Stomach smooth muscle (tissue), 2 donors: ENCODE measurements around the gene FURIN.

Experiments used
- H3K27ac ChIP-seq: one replicate; pipeline ENCODE4 v1.7.0; 2013; ENCODE audit warnings: mild to moderate bottlenecking, low read length, inconsistent platforms
- H3K27me3 ChIP-seq, 2 donors: one replicate each; pipeline ENCODE4 v1.7.0; 2013; ENCODE audit warnings: low read length in 2 of 2; ENCODE audit not compliant: insufficient read depth in 2 of 2, control insufficient read depth in 1 of 2
- H3K36me3 ChIP-seq, 2 donors: one replicate each; pipeline ENCODE4 v1.7.0; 2013; ENCODE audit warnings: low read length in 2 of 2; ENCODE audit not compliant: control insufficient read depth in 2 of 2, insufficient read depth in 2 of 2
- H3K4me1 ChIP-seq: one replicate; pipeline ENCODE4 v1.7.0; 2013; ENCODE audit warnings: low read length; ENCODE audit not compliant: control insufficient read depth, insufficient read depth
- H3K4me3 ChIP-seq, 2 donors: one replicate each; pipeline ENCODE4 v1.7.0; 2013; ENCODE audit warnings: low read length in 2 of 2
- H3K9ac ChIP-seq, 2 donors: one replicate each; pipeline ENCODE4 v1.7.0; 2013; ENCODE audit warnings: low read length in 2 of 2, mild to moderate bottlenecking in 1 of 2
- H3K9me3 ChIP-seq, 2 donors: one replicate each; pipeline ENCODE4 v1.7.0; 2013; ENCODE audit warnings: low read length in 2 of 2; ENCODE audit not compliant: control insufficient read depth in 2 of 2
- donor health status: healthy.
- donor health status: Pancreatic carcinoma.

Gene FURIN

DNA sequence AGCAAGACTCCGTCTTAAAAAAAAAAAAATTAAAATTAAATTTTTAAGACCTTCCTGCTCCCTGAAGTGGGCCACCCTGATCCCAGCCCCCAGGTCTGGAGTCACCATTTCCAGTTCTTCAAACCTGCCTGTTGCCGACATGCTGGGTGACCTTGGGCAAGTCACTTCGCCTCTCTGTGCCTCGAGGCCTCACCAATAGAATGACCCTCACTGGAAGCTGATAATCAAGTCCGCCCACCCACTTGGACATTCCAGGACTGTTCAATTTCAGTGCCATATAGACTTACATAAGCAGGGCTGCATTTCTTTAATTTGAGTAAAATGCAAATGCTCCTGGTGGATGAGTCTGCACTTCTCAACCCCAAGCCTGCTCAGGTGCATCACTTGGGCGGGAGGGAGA is 39.3 kb upstream of the FURIN start:
- H3K36me3 ChIP-seq, result no peaks in the 10 kb centered on the region
- no peaks in the 10 kb centered on the region for H3K27me3 ChIP-seq
- no peak overlapping the region for H3K9ac ChIP-seq
- no peaks in the 10 kb centered on the region for H3K9me3 ChIP-seq
- H3K4me3 ChIP-seq, result no peak overlapping the region
- H3K27ac ChIP-seq, result no peak overlapping the region
- no peaks in the 10 kb centered on the region for H3K4me1 ChIP-seq

DNA sequence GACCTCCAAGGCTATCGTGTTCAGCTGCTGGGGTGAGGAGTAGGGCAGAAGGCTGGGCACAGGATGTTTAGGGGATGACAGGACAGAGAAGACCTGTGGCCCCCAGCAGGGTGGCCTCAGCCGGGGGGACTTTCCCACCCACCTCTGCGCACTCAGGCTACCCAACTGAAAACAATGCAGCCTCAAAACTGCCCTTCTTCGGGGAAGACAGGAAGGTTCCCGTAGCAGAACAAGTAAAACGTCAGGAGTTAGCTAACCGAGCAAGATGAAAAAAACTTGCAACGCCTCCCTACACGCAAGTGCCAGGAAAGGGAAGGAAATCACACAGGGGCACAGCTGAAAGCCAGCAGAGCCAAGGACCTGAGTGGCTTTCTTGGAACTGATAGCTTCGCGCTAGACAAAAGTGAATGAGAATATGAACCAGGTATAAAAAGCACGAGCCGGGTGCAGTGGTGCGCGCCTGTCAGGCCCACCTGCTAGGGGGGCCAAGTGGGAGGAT is 38.4 kb upstream of the FURIN start:
- Histone ChIP-seq H3K4me1 (no peaks in the 10 kb centered on the region), H3K9ac (no peak overlapping the region), H3K27me3 (no peaks in the 10 kb centered on the region), H3K36me3 (no peaks in the 10 kb centered on the region), H3K9me3 (no peaks in the 10 kb centered on the region), H3K4me3 (no peak overlapping the region), H3K27ac (no peak overlapping the region)

DNA sequence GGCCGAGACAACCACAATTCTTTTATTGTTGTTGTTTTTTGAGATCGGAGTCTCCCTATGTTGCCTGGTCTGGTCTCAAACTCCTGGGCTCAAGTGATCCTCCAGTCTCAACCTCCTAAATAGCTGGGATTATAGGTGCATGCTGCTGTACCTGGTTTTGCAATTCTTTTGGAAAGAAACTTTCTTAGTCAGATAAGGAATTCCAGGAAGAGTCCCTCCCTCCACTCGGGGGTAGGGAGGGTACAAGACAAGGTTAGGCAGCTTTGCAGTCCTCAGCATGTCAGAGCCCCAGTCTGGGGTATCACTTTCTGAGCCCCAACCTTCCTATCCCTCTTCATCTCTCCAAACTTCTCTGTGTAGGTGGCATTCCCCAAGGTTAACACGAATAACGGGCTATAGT is 33.8 kb upstream of the FURIN start:
- no peak overlapping the region for H3K9ac ChIP-seq
- no peak overlapping the region for H3K4me3 ChIP-seq
- no peak overlapping the region for H3K27ac ChIP-seq
- H3K27me3 ChIP-seq, result no peaks in the 10 kb centered on the region
- no peaks in the 10 kb centered on the region for H3K9me3 ChIP-seq
- H3K36me3 ChIP-seq, result no peaks in the 10 kb centered on the region
- H3K4me1 ChIP-seq, result no peaks in the 10 kb centered on the region

DNA sequence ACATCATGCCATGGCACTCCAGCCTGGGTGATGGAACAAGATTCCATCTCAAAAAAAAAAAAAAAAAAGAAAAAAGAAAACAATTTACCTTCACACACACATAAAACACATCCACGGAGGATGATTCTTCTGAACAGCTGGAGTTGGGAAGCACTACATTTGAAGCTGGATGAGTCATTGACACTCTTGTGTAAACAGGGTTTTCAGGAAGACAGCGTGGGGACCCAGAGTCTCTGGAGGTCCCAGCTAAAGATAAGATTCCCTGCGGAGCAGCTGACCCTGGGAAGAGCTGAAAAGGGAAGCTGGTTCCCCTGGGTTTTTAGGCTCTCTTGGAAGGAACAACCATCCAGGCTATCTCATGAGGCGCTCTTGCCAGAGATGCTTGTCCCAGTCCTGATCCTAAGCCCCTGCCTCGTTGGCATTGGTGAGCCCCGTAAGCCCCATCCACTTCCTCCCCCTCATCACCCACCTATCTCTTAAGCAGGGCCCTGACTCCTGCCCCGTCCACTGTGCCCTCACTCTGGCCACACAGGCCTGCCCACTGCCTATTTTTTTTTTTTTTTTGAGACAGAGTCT is 32.0 kb upstream of the FURIN start:
- H3K9me3 ChIP-seq, result no peaks in the 10 kb centered on the region
- H3K27ac ChIP-seq, result no peak overlapping the region
- H3K27me3 ChIP-seq, result no peaks in the 10 kb centered on the region
- H3K9ac ChIP-seq, result no peak overlapping the region
- no peaks in the 10 kb centered on the region for H3K36me3 ChIP-seq
- H3K4me3 ChIP-seq, result no peak overlapping the region
- no peaks in the 10 kb centered on the region for H3K4me1 ChIP-seq

DNA sequence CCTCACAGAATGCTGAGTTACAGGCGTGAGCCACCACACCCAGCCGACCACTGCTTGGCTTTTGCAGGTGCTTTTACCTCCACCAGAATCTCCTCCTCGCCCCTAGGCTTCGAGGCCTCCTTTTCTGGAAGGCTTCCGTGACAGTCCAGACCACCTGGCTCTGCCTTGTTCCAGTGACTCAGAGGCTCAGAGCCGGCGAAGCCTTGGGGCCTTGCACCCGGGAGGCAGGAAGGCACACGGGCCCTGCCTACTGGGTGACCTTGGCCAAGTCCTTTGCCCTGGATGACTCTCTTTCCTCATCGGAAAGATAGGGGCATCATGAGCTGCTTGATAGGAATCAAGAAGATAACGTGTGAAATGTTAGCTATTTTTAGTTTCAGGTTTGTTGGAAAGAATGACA is 31.3 kb upstream of the FURIN start:
- H3K27ac ChIP-seq, result no peak overlapping the region
- no peaks in the 10 kb centered on the region for H3K36me3 ChIP-seq
- no peak overlapping the region for H3K9ac ChIP-seq
- H3K27me3 ChIP-seq, result no peaks in the 10 kb centered on the region
- no peaks in the 10 kb centered on the region for H3K4me1 ChIP-seq
- no peak overlapping the region for H3K4me3 ChIP-seq
- no peaks in the 10 kb centered on the region for H3K9me3 ChIP-seq

DNA sequence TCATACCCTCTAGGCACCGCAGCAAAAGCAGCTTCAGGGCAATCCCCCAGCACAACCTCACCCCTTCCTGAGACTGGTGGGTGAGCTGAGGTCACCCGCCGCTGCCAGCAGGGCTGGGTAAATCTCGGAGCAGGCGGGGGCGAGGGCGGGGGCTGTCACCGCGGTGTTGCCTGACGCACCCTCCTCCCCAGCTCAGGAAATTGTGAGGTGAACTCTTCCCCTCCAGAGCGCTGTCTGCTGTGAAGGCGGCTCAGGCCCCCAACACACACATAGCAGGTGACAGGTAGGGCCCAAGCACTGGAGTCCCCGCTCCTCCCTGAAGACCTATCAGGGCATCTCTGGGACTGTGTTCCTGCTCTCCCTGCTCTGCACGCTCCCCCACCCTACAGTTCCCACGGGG is 30.2 kb upstream of the FURIN start:
- H3K9me3 ChIP-seq, result no peaks in the 10 kb centered on the region
- no peaks in the 10 kb centered on the region for H3K27me3 ChIP-seq
- H3K4me3 ChIP-seq, result no peak overlapping the region
- H3K36me3 ChIP-seq, result no peaks in the 10 kb centered on the region
- no peak overlapping the region for H3K9ac ChIP-seq
- no peak overlapping the region for H3K27ac ChIP-seq
- H3K4me1 ChIP-seq, result no peaks in the 10 kb centered on the region

DNA sequence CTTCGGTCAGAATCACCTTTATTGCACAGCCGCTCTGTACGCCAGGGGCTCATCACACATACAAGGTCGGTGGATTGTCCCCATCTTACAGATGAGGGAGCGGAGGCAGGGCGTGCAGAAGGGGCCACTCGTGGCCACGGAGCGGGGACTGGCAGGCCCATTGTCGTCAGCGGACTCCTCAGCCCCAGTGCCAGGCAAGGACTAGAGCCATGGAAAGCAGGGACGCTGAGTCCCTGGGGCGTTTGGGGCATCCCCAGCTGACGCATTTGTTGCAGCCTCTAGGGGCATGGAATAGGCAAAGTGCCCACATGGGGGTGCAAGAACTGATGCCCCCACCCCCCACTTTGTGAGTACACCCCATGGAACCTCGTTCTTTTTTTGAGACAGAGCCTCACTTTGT is 29.8 kb upstream of the FURIN start:
- Histone ChIP-seq H3K4me1 (no peaks in the 10 kb centered on the region), H3K27ac (no peak overlapping the region)

DNA sequence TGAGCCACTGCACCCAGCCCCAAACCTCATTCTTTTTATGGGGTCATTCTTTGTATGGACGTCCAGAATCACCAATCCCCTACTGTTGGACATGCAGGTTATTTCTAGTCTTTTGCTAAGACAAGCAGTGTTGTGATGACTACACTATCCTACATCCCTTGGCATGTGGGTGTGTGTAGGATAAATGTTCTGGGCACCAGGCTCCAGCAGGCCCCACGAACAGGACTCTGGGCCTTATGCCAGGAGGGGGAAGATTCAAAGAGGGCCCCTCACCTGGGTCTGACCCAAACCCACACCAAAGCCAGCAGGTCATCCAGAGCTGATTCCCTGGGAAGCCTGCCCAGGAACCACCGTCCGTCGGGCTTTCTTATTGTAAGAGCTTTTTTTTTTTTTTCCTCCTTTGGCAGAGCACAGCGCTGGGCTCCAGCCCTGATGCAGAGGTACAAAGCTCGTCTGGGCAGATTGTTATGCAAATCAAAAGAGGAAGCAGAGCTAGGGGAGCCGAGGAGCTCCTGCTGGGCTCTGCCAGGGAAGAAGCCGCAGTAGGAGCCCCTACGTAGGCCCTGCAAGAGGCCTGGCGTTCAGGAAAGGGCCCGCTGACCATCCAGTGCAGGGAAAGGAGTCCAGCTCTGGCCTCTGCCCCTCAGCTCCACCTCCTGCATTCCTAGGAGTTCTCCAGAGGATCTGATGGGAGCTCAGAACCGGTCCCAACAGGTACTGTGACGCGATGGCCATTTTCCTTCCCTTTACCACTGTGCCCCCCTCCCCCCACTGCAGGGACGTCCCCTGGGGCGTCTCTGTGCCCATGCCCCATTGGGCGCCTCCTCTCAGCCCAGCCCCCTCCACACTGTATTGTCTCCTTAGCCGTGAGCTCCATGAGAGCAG is 29.0 kb upstream of the FURIN start:
- no peak overlapping the region for H3K27ac ChIP-seq
- H3K36me3 ChIP-seq, result no peaks in the 10 kb centered on the region
- H3K27me3 ChIP-seq, result no peaks in the 10 kb centered on the region
- no peak overlapping the region for H3K4me3 ChIP-seq
- no peak overlapping the region for H3K9ac ChIP-seq
- no peaks in the 10 kb centered on the region for H3K9me3 ChIP-seq
- no peaks in the 10 kb centered on the region for H3K4me1 ChIP-seq

More for the DNA sequence above, 29.8 kb upstream of the FURIN start:
- Histone ChIP-seq H3K9ac (no peak overlapping the region), H3K4me3 (no peak overlapping the region), H3K36me3 (no peaks in the 10 kb centered on the region), H3K27me3 (no peaks in the 10 kb centered on the region), H3K9me3 (no peaks in the 10 kb centered on the region)

DNA sequence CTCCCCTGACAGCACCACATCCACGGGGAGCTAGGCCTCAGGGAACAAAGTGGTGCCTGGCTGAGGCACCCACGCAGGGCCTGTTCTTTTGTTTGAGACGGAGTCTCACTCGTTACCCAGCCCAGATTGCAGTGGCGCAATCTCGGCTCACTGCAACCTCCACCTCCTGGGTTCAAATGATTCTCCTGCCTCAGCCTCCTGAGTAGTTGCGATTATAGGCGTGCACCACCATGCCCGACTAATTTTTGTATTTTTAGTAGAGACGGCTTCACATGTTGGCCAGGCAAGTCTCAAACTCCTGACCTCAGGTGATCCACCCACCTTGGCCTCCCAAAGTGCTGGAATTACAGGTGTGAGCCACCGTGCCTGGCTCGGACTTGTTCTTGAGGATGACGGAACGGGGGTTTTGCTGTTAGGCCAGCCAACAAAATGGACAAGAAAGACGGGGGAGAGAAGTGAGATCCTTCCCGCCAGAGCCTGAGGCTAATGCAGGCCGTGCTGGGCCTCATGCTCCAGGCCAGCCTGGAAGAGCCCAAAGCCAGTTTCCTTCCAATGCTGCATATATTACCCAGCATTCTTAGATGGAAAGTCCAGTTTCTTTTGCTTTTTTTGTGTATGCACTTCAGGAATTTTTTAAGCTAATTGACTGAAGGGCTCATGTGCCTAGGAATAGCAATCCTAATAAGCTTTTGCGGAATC is 28.1 kb upstream of the FURIN start:
- H3K4me1 ChIP-seq, result no peaks in the 10 kb centered on the region
- no peak overlapping the region for H3K9ac ChIP-seq
- H3K36me3 ChIP-seq, result no peaks in the 10 kb centered on the region
- no peak overlapping the region for H3K4me3 ChIP-seq
- no peaks in the 10 kb centered on the region for H3K27me3 ChIP-seq
- no peaks in the 10 kb centered on the region for H3K9me3 ChIP-seq
- H3K27ac ChIP-seq, result no peak overlapping the region

DNA sequence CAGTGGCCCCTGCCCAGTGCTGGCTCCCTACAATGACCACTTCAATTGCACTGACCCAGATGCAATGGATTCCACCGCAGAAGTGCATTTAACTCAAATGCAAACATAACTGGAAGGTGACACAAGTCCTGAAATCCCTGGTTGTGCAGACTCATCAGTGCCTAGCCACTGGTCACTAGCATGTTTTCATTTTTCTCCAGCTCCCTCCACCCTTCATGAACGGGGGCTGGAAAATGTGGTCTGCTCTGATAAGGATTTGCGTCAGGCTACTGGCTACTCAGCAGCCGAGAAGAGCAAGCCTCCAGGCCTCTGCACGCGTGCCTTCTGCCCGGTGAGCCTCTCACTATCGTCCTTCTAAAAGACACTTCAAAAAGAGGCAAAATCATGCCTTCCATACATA is 27.4 kb upstream of the FURIN start:
- Histone ChIP-seq H3K9me3 (no peaks in the 10 kb centered on the region), H3K27ac (no peak overlapping the region), H3K36me3 (no peaks in the 10 kb centered on the region), H3K9ac (no peak overlapping the region), H3K27me3 (no peaks in the 10 kb centered on the region), H3K4me3 (no peak overlapping the region), H3K4me1 (no peaks in the 10 kb centered on the region)
